Smooth muscle cell (in vitro differentiated cells): ENCODE results near the gene MUC4. TPM values are rescaled to one million over a fixed set of nuclear protein-coding genes. Genes with fewer than 3 reads are reported as not detected.
"Not testable (repeated sequence)": the region's sequence is repeated elsewhere in the genome, so short reads cannot be mapped to it uniquely, and the experiment has no call there.

Experiments used
- DNase-seq: peaks from one replicate; lab custom pipeline; 2025; ENCODE audit not compliant: unreplicated experiment; lab: John Stamatoyannopoulos, UW
- H2AFZ ChIP-seq: fragments of 200-600 bp; sonication (generic); 2 replicates; pipeline ENCODE4 v1.6.0; 2016; ENCODE audit warnings: antibody characterized with exemption, low read depth, mild to moderate bottlenecking
- H3F3A ChIP-seq: fragments of 200-600 bp; sonication (generic); 2 replicates; pipeline ENCODE4 v1.6.0; 2017; ENCODE audit warnings: antibody characterized with exemption, low read depth
- H3K27ac ChIP-seq: fragments of 200-600 bp; sonication (generic); 2 replicates; pipeline ENCODE4 v1.5.1; 2016; ENCODE audit warnings: low read depth, mild to moderate bottlenecking
- H3K27me3 ChIP-seq: fragments of 200-600 bp; sonication (generic); 2 replicates; pipeline ENCODE4 v1.6.1; 2016; ENCODE audit warnings: low read depth, mild to moderate bottlenecking
- H3K36me3 ChIP-seq: fragments of 200-600 bp; sonication (generic); 2 replicates; pipeline ENCODE4 v1.5.1; 2016; ENCODE audit warnings: low read depth
- H3K4me1 ChIP-seq: fragments of 200-600 bp; sonication (generic); 2 replicates; pipeline ENCODE4 v1.5.1; 2016; ENCODE audit warnings: low read depth
- H3K4me2 ChIP-seq: fragments of 200-600 bp; sonication (generic); 2 replicates; pipeline ENCODE4 v1.6.0; 2016; ENCODE audit warnings: mild to moderate bottlenecking
- H3K4me3 ChIP-seq: fragments of 200-600 bp; sonication (generic); 2 replicates; pipeline ENCODE4 v1.5.1; 2016; ENCODE audit warnings: mild to moderate bottlenecking
- H3K79me2 ChIP-seq: fragments of 200-600 bp; sonication (generic); 2 replicates; pipeline ENCODE4 v1.6.0; 2016; ENCODE audit warnings: low read depth, mild to moderate bottlenecking
- H3K9ac ChIP-seq: fragments of 200-600 bp; sonication (generic); 2 replicates; pipeline ENCODE4 v1.6.0; 2016; ENCODE audit warnings: low read depth
- H3K9me3 ChIP-seq: fragments of 200-600 bp; sonication (generic); replicated peaks from 2 replicates; pipeline ENCODE4 v1.5.1; 2016; ENCODE audit warnings: low read depth
- H4K20me1 ChIP-seq: fragments of 200-600 bp; sonication (generic); 2 replicates; pipeline ENCODE4 v1.6.0; 2016; ENCODE audit warnings: low read depth
- WGBS: methylation state at CpG from one replicate; pipeline ENCODE4 v1.1.7; 2016; ENCODE audit warnings: low lambda C conversion rate; 5-methylcytosine and 5-hydroxymethylcytosine counted together
- polyA plus RNA-seq: library from polyadenylated mRNA; unstranded; fragments of >200 nt; fragmentation: Nextera tagmentation; extraction: Ambion mirVana; gene quantifications from 2 replicates; pipeline ENCODE4 v1.2.1, GENCODE V29; 2016
- total RNA-seq: library from RNA; depleted of rRNA; stranded (reverse); fragments of >200 nt; gene quantifications from 2 replicates; pipeline ENCODE4 v1.2.3, GENCODE V29; 2014
- TF ChIP-seq, protein P1 (sequence below): fragments of 200-600 bp; sonication (generic); IDR thresholded peaks from 2 replicates; pipeline ENCODE4 v1.5.1; 2017; ENCODE audit warnings: borderline replicate concordance, mild to moderate bottlenecking, antibody characterized with exemption; ENCODE audit not compliant: insufficient read depth, poor library complexity, severe bottlenecking

The MUC4 gene
- total and polyA plus RNA-seq, 2 experiments from 2014 or later: not detected

DNA sequence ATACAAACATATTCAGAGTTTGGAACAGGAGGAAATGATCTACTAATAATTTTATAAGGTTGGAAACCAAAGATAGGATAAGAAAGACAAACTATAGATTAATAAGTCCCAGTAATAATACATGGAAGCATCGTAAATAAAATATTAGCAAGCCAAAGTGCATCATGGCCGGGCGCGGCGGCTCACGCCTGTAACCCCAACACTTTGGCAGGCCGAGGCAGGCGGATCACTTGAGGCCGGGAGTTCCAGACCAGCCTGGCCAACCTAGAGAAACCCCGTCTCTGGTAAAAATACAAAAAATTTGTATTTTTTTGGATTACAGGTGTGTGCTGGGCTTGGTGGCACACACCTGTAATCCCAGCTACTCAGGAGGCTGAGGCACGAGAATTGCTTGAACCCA is 14.9 kb downstream of the MUC4 start:
- Histone ChIP-seq H3K79me2 (no peaks in the 10 kb centered on the region), H2AFZ (no peak overlapping the region), H3K4me2 (no peak overlapping the region), H3K27me3 (no peaks in the 10 kb centered on the region), H3K9ac (no peak overlapping the region), H4K20me1 (no peaks in the 10 kb centered on the region), H3K9me3 (no peaks in the 10 kb centered on the region), H3K4me3 (no peak overlapping the region), H3F3A (no peaks in the 10 kb centered on the region), H3K27ac (no peak overlapping the region), H3K36me3 (no peaks in the 10 kb centered on the region), H3K4me1 (peaks cover 9% of the 10 kb centered on the region)
- 95% methylated on average over 11 of the region's 11 CpGs for WGBS
- TF ChIP-seq, protein P1, sequence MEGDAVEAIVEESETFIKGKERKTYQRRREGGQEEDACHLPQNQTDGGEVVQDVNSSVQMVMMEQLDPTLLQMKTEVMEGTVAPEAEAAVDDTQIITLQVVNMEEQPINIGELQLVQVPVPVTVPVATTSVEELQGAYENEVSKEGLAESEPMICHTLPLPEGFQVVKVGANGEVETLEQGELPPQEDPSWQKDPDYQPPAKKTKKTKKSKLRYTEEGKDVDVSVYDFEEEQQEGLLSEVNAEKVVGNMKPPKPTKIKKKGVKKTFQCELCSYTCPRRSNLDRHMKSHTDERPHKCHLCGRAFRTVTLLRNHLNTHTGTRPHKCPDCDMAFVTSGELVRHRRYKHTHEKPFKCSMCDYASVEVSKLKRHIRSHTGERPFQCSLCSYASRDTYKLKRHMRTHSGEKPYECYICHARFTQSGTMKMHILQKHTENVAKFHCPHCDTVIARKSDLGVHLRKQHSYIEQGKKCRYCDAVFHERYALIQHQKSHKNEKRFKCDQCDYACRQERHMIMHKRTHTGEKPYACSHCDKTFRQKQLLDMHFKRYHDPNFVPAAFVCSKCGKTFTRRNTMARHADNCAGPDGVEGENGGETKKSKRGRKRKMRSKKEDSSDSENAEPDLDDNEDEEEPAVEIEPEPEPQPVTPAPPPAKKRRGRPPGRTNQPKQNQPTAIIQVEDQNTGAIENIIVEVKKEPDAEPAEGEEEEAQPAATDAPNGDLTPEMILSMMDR: no peak
- DNase-seq: no peak

DNA sequence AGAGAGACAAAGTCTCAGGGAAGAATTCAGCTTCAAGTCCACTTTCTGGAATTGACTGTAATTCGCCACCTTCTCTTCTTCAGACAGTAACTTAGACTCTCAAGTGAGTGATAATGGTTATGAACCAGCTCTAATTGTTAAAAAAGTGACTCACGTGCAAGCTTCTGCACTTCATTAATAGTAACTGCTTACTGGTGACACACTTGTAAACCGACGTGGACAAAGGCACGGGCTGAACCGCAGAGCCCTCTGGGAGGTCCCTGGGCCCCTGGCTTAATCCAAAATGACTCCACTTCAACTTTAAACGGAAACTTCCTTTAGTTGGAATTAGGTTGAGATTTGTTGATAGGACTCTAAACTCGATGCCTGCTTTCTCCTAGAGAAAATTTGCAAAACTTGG is 17.0 kb downstream of the MUC4 start:
- H3K9ac ChIP-seq: no peak overlapping the region
- TF ChIP-seq, protein P1: no peak
- no peaks in the 10 kb centered on the region for H4K20me1 ChIP-seq
- peak overlapping the region; percentile 14 for H2AFZ ChIP-seq
- WGBS: 19% methylated on average over 8 of the region's 8 CpGs
- H3K79me2 ChIP-seq: no peaks in the 10 kb centered on the region
- H3F3A ChIP-seq: no peaks in the 10 kb centered on the region
- peaks cover 3% of the 10 kb centered on the region for H3K9me3 ChIP-seq
- no peaks in the 10 kb centered on the region for H3K27me3 ChIP-seq
- peak overlapping the region; percentile 73 for H3K4me2 ChIP-seq
- DNase-seq: no peak
- no peak overlapping the region for H3K27ac ChIP-seq
- H3K4me3 ChIP-seq: no peak overlapping the region
- peaks cover 9% of the 10 kb centered on the region for H3K4me1 ChIP-seq
- H3K36me3 ChIP-seq: no peaks in the 10 kb centered on the region

DNA sequence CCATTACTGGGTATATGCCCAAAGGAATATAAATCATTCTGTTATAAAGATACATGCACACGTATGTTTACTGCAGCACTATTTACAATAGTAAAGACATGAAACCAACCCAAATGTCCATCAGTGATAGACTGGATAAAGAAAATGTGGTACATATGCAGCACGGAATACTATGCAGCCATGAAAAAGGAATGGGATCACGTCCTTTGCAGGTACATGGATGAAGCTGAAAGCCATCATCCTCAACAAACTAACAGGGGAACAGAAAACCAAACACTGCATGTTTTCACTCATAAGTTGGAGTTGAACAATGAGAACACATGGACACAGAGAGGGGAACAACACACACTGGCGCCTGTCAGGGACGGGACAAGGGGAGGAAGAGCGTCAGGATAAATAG is 19.1 kb downstream of the MUC4 start:
- H3K27ac ChIP-seq, H3K27me3 ChIP-seq: not testable (repeated sequence)

DNA sequence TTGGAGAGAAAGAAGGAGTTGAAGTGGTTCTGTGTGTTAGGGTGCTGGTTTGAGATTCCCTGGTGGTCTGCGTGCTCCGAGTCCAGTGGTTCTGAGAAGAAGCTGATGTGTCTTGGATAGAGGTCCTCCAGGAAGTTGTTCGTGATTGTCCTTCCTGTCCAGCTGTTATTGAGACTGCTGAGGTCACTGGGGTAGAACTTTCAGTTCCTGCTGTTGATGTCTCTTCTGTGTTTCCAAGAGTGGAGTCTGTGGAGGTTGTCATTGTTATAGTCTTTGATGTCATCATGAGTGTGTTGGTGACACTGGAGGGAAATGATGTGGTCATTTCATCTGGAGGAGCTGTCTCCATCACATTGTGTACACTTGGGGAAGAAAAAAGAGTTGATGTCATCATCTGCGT is 20.8 kb downstream of the MUC4 start:
- no peak overlapping the region for H3K27ac ChIP-seq
- no peak for DNase-seq
- H3K27me3 ChIP-seq: no peaks in the 10 kb centered on the region
- TF ChIP-seq, protein P1: no peak
- H3K4me1 ChIP-seq: peaks cover 9% of the 10 kb centered on the region
- H3F3A ChIP-seq: no peaks in the 10 kb centered on the region
- H3K9ac ChIP-seq: no peak overlapping the region
- H3K4me2 ChIP-seq: no peak overlapping the region
- 88% methylated on average over 4 of the region's 4 CpGs for WGBS
- H3K4me3 ChIP-seq: no peak overlapping the region
- peaks cover 3% of the 10 kb centered on the region for H3K9me3 ChIP-seq
- H2AFZ ChIP-seq: no peak overlapping the region
- H4K20me1 ChIP-seq: no peaks in the 10 kb centered on the region
- H3K79me2 ChIP-seq: no peaks in the 10 kb centered on the region
- H3K36me3 ChIP-seq: no peaks in the 10 kb centered on the region

More for the DNA sequence above, 19.1 kb downstream of the MUC4 start:
- H3K4me2 ChIP-seq, H3K4me1 ChIP-seq, H3K36me3 ChIP-seq, DNase-seq, H4K20me1 ChIP-seq, H3K4me3 ChIP-seq, H3K9me3 ChIP-seq, H3F3A ChIP-seq, H3K9ac ChIP-seq, H2AFZ ChIP-seq, H3K79me2 ChIP-seq: not testable (repeated sequence)
- WGBS: 85% methylated on average over 6 of the region's 6 CpGs
